PC-9 (cell line): ENCODE results near the gene LEKR1. TPM values are rescaled to one million over a fixed set of nuclear protein-coding genes. Genes with fewer than 3 reads are reported as not detected.

Experiments
- BruUV-seq: library from RNA; stranded (reverse); fragments of 400-500 nt; replicated peaks from 2 replicates; lab custom pipeline; 2021; lab: Mats Ljungman, UMichigan
- CTCF ChIA-PET: fragments of 300-600 bp; sonication (Branson Sonifier 250); formaldehyde crosslinking; loops from one replicate; lab custom pipeline; 2022; ENCODE audit warnings: antibody characterized with exemption; lab: Charles Lee
- POLR2A ChIA-PET: fragments of 300-600 bp; sonication (Branson Sonifier 250); formaldehyde crosslinking; loops from one replicate; lab custom pipeline; 2022; ENCODE audit warnings: antibody characterized with exemption; ENCODE audit not compliant: unreplicated experiment; lab: Charles Lee
- DNase-seq, 2 experiments: peaks; one replicate each; pipeline versions ENCODE4 v3.0.0 to v3.0.0-alpha.2; 2015 to 2022; ENCODE audit warnings: mixed read lengths in 1 of 2
- H2AFZ ChIP-seq: fragments of 200-600 bp; sonication (generic); 2 replicates; pipeline ENCODE4 v1.8.1; 2017; ENCODE audit warnings: antibody characterized with exemption
- H3F3A ChIP-seq: fragments of 200-600 bp; sonication (generic); 2 replicates; pipeline ENCODE4 v1.8.1; 2017; ENCODE audit warnings: antibody characterized with exemption, mild to moderate bottlenecking, low read depth; ENCODE audit not compliant: insufficient read depth
- H3K27ac ChIP-seq: fragments of 200-600 bp; sonication (generic); 2 replicates; pipeline ENCODE4 v1.6.1; 2016; ENCODE audit warnings: mixed run types
- H3K27me3 ChIP-seq: fragments of 200-600 bp; sonication (generic); 2 replicates; pipeline ENCODE4 v1.6.1; 2016; ENCODE audit warnings: low read depth, mixed run types; ENCODE audit not compliant: insufficient read depth
- H3K36me3 ChIP-seq: fragments of 200-600 bp; sonication (generic); 2 replicates; pipeline ENCODE4 v1.6.1; 2016; ENCODE audit warnings: low read depth, mixed run types
- H3K4me1 ChIP-seq: fragments of 200-600 bp; sonication (generic); replicated peaks from 2 replicates; pipeline ENCODE4 v1.6.1; 2016; ENCODE audit warnings: mixed run types; ENCODE audit not compliant: insufficient read depth
- H3K4me2 ChIP-seq: fragments of 200-600 bp; sonication (generic); 2 replicates; pipeline ENCODE4 v1.6.1; 2017; ENCODE audit warnings: mixed run types
- H3K4me3 ChIP-seq: fragments of 200-600 bp; sonication (generic); 2 replicates; pipeline ENCODE4 v1.6.1; 2016; ENCODE audit warnings: mixed run types
- H3K79me2 ChIP-seq: fragments of 200-600 bp; sonication (generic); 2 replicates; pipeline ENCODE4 v1.6.1; 2017; ENCODE audit warnings: low read depth, mixed run types
- H3K9me2 ChIP-seq: fragments of 200-600 bp; sonication (generic); 2 replicates; pipeline ENCODE4 v1.8.1; 2017; ENCODE audit warnings: mild to moderate bottlenecking; ENCODE audit not compliant: insufficient read depth
- H3K9me3 ChIP-seq: fragments of 200-600 bp; sonication (generic); 2 replicates; pipeline ENCODE4 v1.8.1; 2016; ENCODE audit warnings: low read depth; ENCODE audit not compliant: insufficient read depth
- H4K20me1 ChIP-seq: fragments of 200-600 bp; sonication (generic); 2 replicates; pipeline ENCODE4 v1.8.1; 2017; ENCODE audit not compliant: insufficient read depth
- CTCF ChIP-seq: fragments of 200-600 bp; sonication (generic); conservative IDR thresholded peaks from 2 replicates; pipeline ENCODE4 v1.6.1; 2017; ENCODE audit warnings: mixed run types, antibody characterized with exemption, mild to moderate bottlenecking, moderate library complexity
- EZH2 ChIP-seq: fragments of 200-600 bp; sonication (generic); IDR thresholded peaks from 2 replicates; pipeline ENCODE4 v1.8.0; 2017; ENCODE audit warnings: antibody characterized with exemption, low read depth
- intact Hi-C: fragments of 100-400 bp; cut with micrococcal nuclease; formaldehyde crosslinking; loops from one replicate; pipeline ENCODE4 v1.10.0; 2022; ENCODE audit not compliant: unreplicated experiment
- total RNA-seq: library from RNA; stranded (reverse); gene quantifications from 2 replicates; pipeline ENCODE4 v1.2.3, GENCODE V29; 2021

Gene LEKR1
- total RNA-seq, 1 experiment from 2014 or later = 3.9 TPM

- H3K4me3 ChIP-seq = no peak overlapping the region
- no peaks in the 10 kb centered on the region for H3K36me3 ChIP-seq
- no peak overlapping the region for H3K27ac ChIP-seq
- no peak for DNase-seq
- no peaks in the 10 kb centered on the region for H3K9me2 ChIP-seq
- intact Hi-C loops = no loop called here
- H3K4me2 ChIP-seq = no peak overlapping the region
- TF ChIP-seq CTCF = no peak
- TF ChIP-seq EZH2 = no peak
- no peaks in the 10 kb centered on the region for H3K27me3 ChIP-seq
- peaks cover 18% of the 10 kb centered on the region for H3K4me1 ChIP-seq
- H3K9me3 ChIP-seq = no peaks in the 10 kb centered on the region
- H3F3A ChIP-seq = peaks cover 9% of the 10 kb centered on the region
- POLR2A ChIA-PET = no interaction called here
- no peaks in the 10 kb centered on the region for H4K20me1 ChIP-seq
- no peak overlapping the region for H2AFZ ChIP-seq
- no peaks in the 10 kb centered on the region for H3K79me2 ChIP-seq
- no TSS peak for BruUV-seq
- CTCF ChIA-PET = interaction anchor here (1.0 kb wide), 1 partner anchor 25 kb away, joined by 3 read pairs; no protein-coding TSS in a partner anchor
Measured at GRCh38 chr3:157094301-157094700, 268.1 kb downstream of the LEKR1 start.

- Histone ChIP-seq H4K20me1 (no peaks in the 10 kb centered on the region), H3K36me3 (no peaks in the 10 kb centered on the region), H3K27me3 (no peaks in the 10 kb centered on the region), H3K4me1 (peaks cover 16% of the 10 kb centered on the region), H3K9me2 (no peaks in the 10 kb centered on the region), H3K4me3 (no peak overlapping the region), H3K79me2 (no peaks in the 10 kb centered on the region), H3K9me3 (no peaks in the 10 kb centered on the region), H2AFZ (no peak overlapping the region), H3F3A (peaks cover 5% of the 10 kb centered on the region; the same call in 1 of the 2 replicates), H3K4me2 (no peak overlapping the region), H3K27ac (no peak overlapping the region)
- no TSS peak for BruUV-seq
- intact Hi-C loops = no loop called here
- POLR2A ChIA-PET = no interaction called here
- DNase-seq = peak in 1 of 2 experiments; percentile 28
- no peak for TF ChIP-seq EZH2
- no peak for TF ChIP-seq CTCF
- CTCF ChIA-PET = interaction anchor here (1.0 kb wide), 1 partner anchor 24 kb away, joined by 3 read pairs; no protein-coding TSS in a partner anchor
Measured at GRCh38 chr3:157094751-157095480, 268.8 kb downstream of the LEKR1 start.

Other genes starting within 250 kb of the LEKR1 start
- 30.3 and 35.0 TPM in 2 replicates for gene TIPARP, start 151.8 kb upstream of the LEKR1 start, total RNA-seq